SJCRH30 (cell line): ENCODE data around the gene RNASEH2A. TPM values are rescaled to one million over a fixed set of nuclear protein-coding genes. Genes with fewer than 3 reads are reported as not detected.
A peak's percentile ranks its signal among the peaks of the same experiment; 100 is the strongest.
"Not testable (repeated sequence)": the region's sequence is repeated elsewhere in the genome, so short reads cannot be mapped to it uniquely, and the experiment has no call there.

Experiments
- DNase-seq, 2 experiments: peaks; one replicate each; pipeline ENCODE4 v3.0.0-alpha.2; 2015 to 2020
- H3K27ac ChIP-seq: fragments of 250-450 bp; sonication (Bioruptor Pico); 2 replicates; pipeline ENCODE4 v1.5.1; 2020; ENCODE audit warnings: mild to moderate bottlenecking, moderate library complexity
- H3K27me3 ChIP-seq: fragments of 250-450 bp; sonication (Bioruptor Pico); 2 replicates; pipeline ENCODE4 v1.5.1; 2020; ENCODE audit warnings: mild to moderate bottlenecking, moderate library complexity
- H3K36me3 ChIP-seq: fragments of 250-450 bp; sonication (Bioruptor Pico); 2 replicates; pipeline ENCODE4 v1.5.1; 2020; ENCODE audit warnings: mild to moderate bottlenecking, moderate library complexity
- H3K4me1 ChIP-seq: fragments of 250-450 bp; sonication (Bioruptor Pico); 2 replicates; pipeline ENCODE4 v1.5.1; 2020; ENCODE audit warnings: mild to moderate bottlenecking, moderate library complexity
- H3K4me3 ChIP-seq: fragments of 250-450 bp; sonication (Bioruptor Pico); 2 replicates; pipeline ENCODE4 v1.5.1; 2020; ENCODE audit warnings: mild to moderate bottlenecking, moderate library complexity
- H3K9me3 ChIP-seq: fragments of 250-450 bp; sonication (Bioruptor Pico); replicated peaks from 2 replicates; pipeline ENCODE4 v1.5.1; 2020; ENCODE audit warnings: mild to moderate bottlenecking, moderate library complexity
- total RNA-seq: library from RNA; depleted of rRNA; stranded (reverse); fragments of >200 nt; shearing (Covaris generic); gene quantifications from 2 replicates; pipeline ENCODE4 v1.2.3, GENCODE V29; 2014; rRNA removed

Gene RNASEH2A
- total RNA-seq, 1 experiment from 2014 or later, result 99.0 TPM

- DNase-seq, result peak; percentile 49 to 52
- Histone ChIP-seq H3K27ac (no peak overlapping the region), H3K4me1 (no peaks in the 10 kb centered on the region), H3K36me3 (no peaks in the 10 kb centered on the region), H3K4me3 (no peak overlapping the region), H3K9me3 (no peaks in the 10 kb centered on the region), H3K27me3 (peaks cover 11% of the 10 kb centered on the region; the same call in 1 of the 2 replicates)
These were observed 34.7 kb downstream of the RNASEH2A start for GRCh38 chr19:12841094-12841493.

DNA sequence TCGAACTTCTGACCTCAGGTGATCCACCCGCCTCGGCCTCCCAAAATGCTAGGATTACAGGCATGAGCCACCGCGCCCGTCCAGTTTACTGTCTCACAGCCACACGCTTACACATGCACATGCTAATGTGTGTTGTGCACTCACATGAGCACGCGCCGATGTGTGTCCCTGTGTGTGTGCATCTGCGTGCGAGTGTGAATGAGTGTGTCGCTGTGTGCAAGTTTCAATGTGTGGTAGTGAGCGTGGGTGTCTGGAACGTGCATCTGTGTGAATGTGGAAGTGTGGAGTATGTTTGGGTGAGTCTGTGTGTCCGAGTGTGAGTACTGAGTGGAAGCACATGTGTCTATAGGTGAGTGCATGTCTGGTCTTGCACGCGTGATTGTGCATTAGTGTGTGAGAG lies 36.1 kb downstream of the RNASEH2A start:
- Histone ChIP-seq H3K27me3 (peaks cover 10% of the 10 kb centered on the region; the same call in 1 of the 2 replicates), H3K36me3 (no peaks in the 10 kb centered on the region), H3K27ac (no peak overlapping the region), H3K9me3 (no peaks in the 10 kb centered on the region), H3K4me1 (no peaks in the 10 kb centered on the region), H3K4me3 (no peak overlapping the region)
- no peak for DNase-seq

DNA sequence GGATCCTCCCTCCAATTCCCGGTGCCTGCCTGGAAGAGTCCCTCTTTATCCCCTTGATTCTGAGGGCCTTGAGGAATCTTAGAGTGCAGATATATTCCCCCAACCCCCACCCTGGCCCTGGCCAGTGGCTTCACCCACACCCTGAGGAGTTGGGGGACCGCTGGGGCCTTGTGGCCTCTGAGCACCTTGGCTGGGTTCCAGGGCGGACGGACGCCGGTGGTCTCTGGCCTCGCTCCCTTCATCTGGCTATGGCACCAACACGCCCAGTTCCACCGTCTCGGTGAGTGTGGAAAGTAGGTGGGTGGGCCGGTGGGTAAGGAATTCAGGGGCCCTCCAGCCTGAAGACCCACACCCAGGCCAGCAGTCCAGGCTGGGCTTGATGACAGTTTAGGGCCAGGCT lies 36.9 kb downstream of the RNASEH2A start:
- no peaks in the 10 kb centered on the region for H3K4me1 ChIP-seq
- H3K9me3 ChIP-seq, result no peaks in the 10 kb centered on the region
- H3K27me3 ChIP-seq, result peaks cover 6% of the 10 kb centered on the region; the same call in 1 of the 2 replicates
- no peaks in the 10 kb centered on the region for H3K36me3 ChIP-seq
- DNase-seq, result no peak
- H3K27ac ChIP-seq, result no peak overlapping the region
- no peak overlapping the region for H3K4me3 ChIP-seq

- H3K4me3 ChIP-seq, result no peak overlapping the region
- H3K36me3 ChIP-seq, result no peaks in the 10 kb centered on the region
These were observed 37.8 kb downstream of the RNASEH2A start for GRCh38 chr19:12843999-12844732.

DNA sequence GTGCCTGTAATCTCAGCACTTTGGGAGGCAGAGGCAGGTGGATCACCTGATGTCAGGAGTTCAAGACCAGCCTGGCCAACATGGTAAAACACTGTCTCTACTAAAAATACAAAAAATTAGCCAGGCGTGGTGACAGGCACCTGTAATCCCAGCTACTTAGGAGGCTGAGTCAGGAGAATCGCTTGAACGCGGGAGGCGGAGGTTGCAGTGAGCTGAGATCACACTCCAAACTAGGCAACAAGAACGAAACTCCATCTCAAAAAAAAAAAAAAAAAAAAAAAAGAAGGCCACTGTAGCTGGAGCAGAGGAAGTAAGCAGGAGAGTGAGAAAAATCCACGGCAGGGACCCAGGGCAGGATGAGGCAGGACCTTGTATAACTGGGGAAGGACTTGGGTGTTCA lies 40.2 kb downstream of the RNASEH2A start:
- not testable (repeated sequence) for DNase-seq, H3K27ac ChIP-seq, H3K27me3 ChIP-seq, H3K4me3 ChIP-seq, H3K4me1 ChIP-seq, H3K9me3 ChIP-seq, H3K36me3 ChIP-seq

More at GRCh38 chr19:12843999-12844732, 37.8 kb downstream of the RNASEH2A start:
- DNase-seq, result no peak
- H3K27ac ChIP-seq, result no peak overlapping the region
- H3K27me3 ChIP-seq, result peaks cover 5% of the 10 kb centered on the region; the same call in 1 of the 2 replicates
- no peaks in the 10 kb centered on the region for H3K4me1 ChIP-seq
- H3K9me3 ChIP-seq, result no peaks in the 10 kb centered on the region

- Histone ChIP-seq H3K27ac (no peak overlapping the region), H3K9me3 (no peaks in the 10 kb centered on the region), H3K4me3 (no peak overlapping the region), H3K36me3 (no peaks in the 10 kb centered on the region), H3K4me1 (no peaks in the 10 kb centered on the region), H3K27me3 (no peaks in the 10 kb centered on the region)
- DNase-seq, result peak; percentile 85 to 90
These were observed 41.1 kb downstream of the RNASEH2A start for GRCh38 chr19:12847159-12848139.

DNA sequence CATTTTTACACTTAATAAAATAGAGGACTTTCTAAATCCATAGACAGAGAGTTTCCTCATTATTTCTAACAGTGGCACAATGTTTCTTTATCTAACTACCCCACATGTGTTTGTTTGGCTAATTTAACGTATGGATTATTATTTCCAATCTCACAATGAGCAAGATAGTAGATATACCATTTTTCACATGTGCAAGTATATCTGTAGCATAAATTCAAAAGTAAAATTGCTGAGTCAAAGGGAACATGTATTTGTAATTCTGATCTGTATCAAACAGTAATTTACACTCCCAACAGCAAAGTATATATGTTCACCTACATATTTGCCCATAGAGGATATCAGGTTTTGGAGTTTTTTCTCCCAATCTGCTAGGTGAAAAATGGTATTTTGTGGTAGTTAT lies 50.3 kb downstream of the RNASEH2A start:
- Histone ChIP-seq H3K4me3 (no peak overlapping the region), H3K4me1 (no peaks in the 10 kb centered on the region), H3K27ac (no peak overlapping the region), H3K27me3 (no peaks in the 10 kb centered on the region), H3K9me3 (no peaks in the 10 kb centered on the region), H3K36me3 (no peaks in the 10 kb centered on the region)
- no peak for DNase-seq

- Histone ChIP-seq H3K9me3 (no peaks in the 10 kb centered on the region), H3K27me3 (no peaks in the 10 kb centered on the region), H3K36me3 (no peaks in the 10 kb centered on the region), H3K27ac (no peak overlapping the region), H3K4me1 (no peaks in the 10 kb centered on the region), H3K4me3 (no peak overlapping the region)
- no peak for DNase-seq
These were observed 51.9 kb downstream of the RNASEH2A start for GRCh38 chr19:12858041-12858928.

- DNase-seq, result no peak
- H3K9me3 ChIP-seq, result no peaks in the 10 kb centered on the region
- no peak overlapping the region for H3K4me3 ChIP-seq
- no peaks in the 10 kb centered on the region for H3K4me1 ChIP-seq
- no peak overlapping the region for H3K27ac ChIP-seq
- H3K36me3 ChIP-seq, result no peaks in the 10 kb centered on the region
- H3K27me3 ChIP-seq, result no peaks in the 10 kb centered on the region
These were observed 53.2 kb downstream of the RNASEH2A start for GRCh38 chr19:12859546-12859945.

Other genes starting within 250 kb of the RNASEH2A start
- 8.0 and 9.3 TPM in 2 replicates for gene ZNF490, start 195.8 kb upstream of the RNASEH2A start, total RNA-seq
- gene ZNF791, start 195.7 kb upstream of the RNASEH2A start, total RNA-seq, result 25.0 and 25.7 TPM in 2 replicates
- 31.4 and 34.6 TPM in 2 replicates for gene MAN2B1, start 139.8 kb upstream of the RNASEH2A start, total RNA-seq
- gene WDR83, start 139.8 kb upstream of the RNASEH2A start, total RNA-seq, result 11.4 and 11.9 TPM in 2 replicates
- gene DHPS, start 124.7 kb upstream of the RNASEH2A start, total RNA-seq, result 116 and 128 TPM in 2 replicates
- 1.8 TPM in 1 of 2 replicates, not detected in the other for gene GNG14, start 118.6 kb upstream of the RNASEH2A start, total RNA-seq
- 7.8 and 8.3 TPM in 2 replicates for gene FBXW9, start 110.0 kb upstream of the RNASEH2A start, total RNA-seq
- 72.4 and 80.9 TPM in 2 replicates for gene TNPO2, start 82.7 kb upstream of the RNASEH2A start, total RNA-seq
- 431 and 462 TPM in 2 replicates for gene TRIR, start 71.9 kb upstream of the RNASEH2A start, total RNA-seq
- 79.5 and 87.1 TPM in 2 replicates for gene GET3, start 69.1 kb upstream of the RNASEH2A start, total RNA-seq
- 0.04 and 0.10 TPM in 2 replicates for gene BEST2, start 54.8 kb upstream of the RNASEH2A start, total RNA-seq
- gene HOOK2, start 31.0 kb upstream of the RNASEH2A start, total RNA-seq, result 14.1 and 19.0 TPM in 2 replicates
- 34.8 and 39.7 TPM in 2 replicates for gene JUNB, start 15.1 kb upstream of the RNASEH2A start, total RNA-seq
- gene PRDX2, start 4.8 kb upstream of the RNASEH2A start, total RNA-seq, result 55.9 and 64.6 TPM in 2 replicates
- not detected in 2 replicates for gene THSD8, start 4.5 kb upstream of the RNASEH2A start, total RNA-seq
- gene RTBDN, start 28.0 kb downstream of the RNASEH2A start, total RNA-seq, result 0.45 TPM in 1 of 2 replicates, not detected in the other
- 4.3 and 5.6 TPM in 2 replicates for gene MAST1, start 31.9 kb downstream of the RNASEH2A start, total RNA-seq
- 16.4 and 16.8 TPM in 2 replicates for gene DNASE2, start 74.9 kb downstream of the RNASEH2A start, total RNA-seq
- 0.06 TPM in 1 of 2 replicates, not detected in the other for gene KLF1, start 80.6 kb downstream of the RNASEH2A start, total RNA-seq
- 29.7 and 33.6 TPM in 2 replicates for gene GCDH, start 84.6 kb downstream of the RNASEH2A start, total RNA-seq
- gene SYCE2, start 112.7 kb downstream of the RNASEH2A start, total RNA-seq, result 0.24 TPM in 1 of 2 replicates, not detected in the other
- 65.8 and 77.3 TPM in 2 replicates for gene FARSA, start 127.1 kb downstream of the RNASEH2A start, total RNA-seq
- gene CALR, start 132.0 kb downstream of the RNASEH2A start, total RNA-seq, result 940 and 960 TPM in 2 replicates
- 129 and 131 TPM in 2 replicates for gene RAD23A, start 139.3 kb downstream of the RNASEH2A start, total RNA-seq
- 59.9 and 71.5 TPM in 2 replicates for gene GADD45GIP1, start 150.6 kb downstream of the RNASEH2A start, total RNA-seq
- gene DAND5, start 163.0 kb downstream of the RNASEH2A start, total RNA-seq, result not detected in 2 replicates
- 20.2 and 22.4 TPM in 2 replicates for gene NFIX, start 188.9 kb downstream of the RNASEH2A start, total RNA-seq